Esophagus muscularis mucosa (tissue), 3 donors: Measurements from ENCODE around the gene EFCC1.

Experiments used
- CTCF ChIP-seq, 3 experiments: fragments of 200-600 bp in 2 of 3; fragments of 450-650 bp in 1 of 3; sonication (generic) in 2 of 3; IDR thresholded peaks; one replicate each; pipeline ENCODE4 v1.5.1; 2017 to 2019; ENCODE audit warnings: antibody characterized with exemption in 3 of 3, mild to moderate bottlenecking in 2 of 3, moderate library complexity in 1 of 3
- POLR2A ChIP-seq: fragments of 450-650 bp; IDR thresholded peaks from one replicate; pipeline ENCODE4 v1.6.1; 2017; ENCODE audit warnings: antibody characterized with exemption, moderate library complexity, mild to moderate bottlenecking, low read depth
- POLR2AphosphoS5 ChIP-seq, 2 donors: sonication (generic); formaldehyde crosslinking; IDR thresholded peaks; one replicate each; pipeline ENCODE4 v1.6.1; 2017; ENCODE audit warnings: antibody characterized with exemption in 2 of 2

GRCh38 chr3:129047553-129047839 is 46.4 kb downstream of the EFCC1 start:
- TF ChIP-seq CTCF (IDR thresholded peaks at IDR 0.05), result no peak
- TF ChIP-seq POLR2AphosphoS5 (IDR thresholded peaks at IDR 0.05), result no peak
- TF ChIP-seq POLR2A, result no peak
